Hindlimb muscle (tissue), 1 donor: ENCODE results near the gene SPTB. TPM values are rescaled to one million over a fixed set of nuclear protein-coding genes. Genes with fewer than 3 reads are reported as not detected.
"Not testable (repeated sequence)": the region's sequence is repeated elsewhere in the genome, so short reads cannot be mapped to it uniquely, and the experiment has no call there.

Experiments used
- DNase-seq: peaks from one replicate; pipeline ENCODE4 v3.0.0-alpha.2; 2013
- polyA plus RNA-seq: library from polyadenylated mRNA; unstranded; fragments of 120-200 nt; gene quantifications from one replicate; pipeline ENCODE4 v1.2.1, GENCODE V29; 2013; ENCODE audit not compliant: insufficient read length

Gene SPTB
- polyA plus RNA-seq: 215 TPM

DNA sequence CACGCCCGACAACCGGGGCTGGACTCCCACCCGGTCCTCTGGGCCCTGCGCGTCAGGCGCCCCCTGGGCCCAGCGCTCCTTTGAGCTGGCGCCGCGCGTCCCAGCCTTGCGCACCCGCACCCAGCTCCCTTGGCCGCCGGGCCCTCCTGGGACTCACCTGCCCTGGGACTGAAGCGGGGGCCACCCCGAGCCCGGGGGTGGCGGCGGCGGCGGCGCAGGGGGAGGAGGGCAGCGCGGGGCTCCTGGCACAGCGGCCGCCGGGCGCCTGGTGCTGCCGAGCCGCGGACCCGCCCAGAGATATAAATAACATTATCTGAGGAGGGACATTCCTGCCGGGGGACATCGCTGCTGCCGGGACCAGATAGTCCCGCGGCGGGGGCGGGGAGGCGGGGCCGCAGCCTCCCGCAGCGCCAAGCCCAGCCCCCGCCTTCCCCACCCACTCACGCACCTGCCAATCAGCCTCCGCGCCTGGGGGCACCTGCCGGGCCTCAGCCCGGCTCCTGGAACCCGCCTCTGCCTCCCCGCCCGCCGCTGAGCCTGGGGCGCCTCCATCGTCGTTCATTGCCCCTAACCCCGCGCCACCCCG, at the start of gene SPTB:
TSS of gene SPTB (minus strand) at position 273 of the 586 bp plus-strand sequence. CDS start 56,813 bp downstream, outside the sequence.
- peak; percentile 22 for DNase-seq

DNA sequence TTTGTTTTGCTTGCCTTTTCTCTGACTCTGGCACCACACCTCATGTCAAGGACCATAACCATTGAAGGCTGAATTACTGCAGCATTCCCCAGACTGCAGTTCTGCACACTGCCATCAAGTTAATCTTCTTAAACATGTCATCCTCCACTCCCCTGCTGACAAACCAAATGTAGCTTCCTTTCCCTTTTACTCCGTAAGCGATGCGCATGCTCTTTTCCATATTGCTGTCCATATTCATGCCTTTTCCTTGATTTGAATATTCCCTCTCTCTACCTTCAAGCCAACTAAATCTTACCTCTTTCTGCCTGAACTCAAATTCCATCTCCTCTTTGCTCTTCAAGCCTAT, 49.3 kb upstream of the SPTB start:
- no peak for DNase-seq

DNA sequence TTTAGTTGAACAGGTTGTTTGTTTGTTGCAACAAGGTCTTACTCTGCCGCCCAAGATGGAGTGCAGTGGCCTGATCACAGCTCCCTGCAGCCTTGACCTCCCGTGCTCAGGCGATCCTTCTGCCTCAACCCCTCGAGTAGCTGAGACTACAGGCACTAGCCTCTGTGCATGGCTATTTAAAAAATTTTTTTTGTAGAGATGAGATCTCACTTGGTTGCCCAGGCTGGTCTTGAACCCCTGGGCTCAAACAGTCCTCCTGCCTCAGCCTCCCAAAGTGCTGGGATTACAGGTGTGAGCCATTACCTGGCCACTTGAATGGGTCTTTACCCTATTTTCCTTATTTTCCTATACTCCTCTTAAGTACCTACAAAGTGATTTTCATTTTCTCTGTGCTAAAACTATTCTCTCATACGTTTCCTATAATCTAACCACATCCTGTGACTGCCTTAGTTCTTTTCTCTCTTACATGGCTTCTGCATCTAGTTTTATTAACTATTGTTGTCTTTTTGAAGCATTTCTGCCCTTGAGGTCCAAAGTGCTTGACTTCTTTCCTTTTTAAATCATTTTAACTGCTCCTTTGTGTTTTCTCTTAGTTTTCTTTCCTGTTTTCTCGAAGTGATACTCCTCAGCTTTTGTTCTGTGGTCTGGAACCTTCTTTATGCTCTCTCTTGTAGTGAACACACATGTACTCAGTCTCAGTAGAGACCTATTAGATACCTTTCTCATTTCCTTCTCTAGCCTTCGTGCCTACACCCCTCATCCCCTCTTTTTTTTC, 48.7 kb upstream of the SPTB start:
- no peak for DNase-seq

DNA sequence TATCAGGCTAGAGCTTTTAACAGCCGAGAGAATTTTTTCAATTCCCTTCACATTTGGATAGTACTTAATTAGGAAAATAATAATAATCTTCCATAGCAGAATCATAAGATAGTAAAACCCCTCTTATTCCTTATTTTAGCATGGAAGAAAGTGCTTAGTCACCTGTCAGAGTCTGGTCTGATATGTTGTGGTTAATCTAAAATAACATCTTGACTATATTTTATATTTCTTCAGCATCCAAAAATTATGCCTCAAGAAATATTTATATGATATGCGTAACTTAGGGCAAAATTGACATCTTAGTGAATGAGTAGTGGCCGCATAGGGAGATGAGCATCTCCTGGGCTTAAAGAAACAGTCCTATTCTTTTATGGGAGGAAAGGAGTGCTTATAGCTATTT, 47.3 kb upstream of the SPTB start:
- no peak for DNase-seq

DNA sequence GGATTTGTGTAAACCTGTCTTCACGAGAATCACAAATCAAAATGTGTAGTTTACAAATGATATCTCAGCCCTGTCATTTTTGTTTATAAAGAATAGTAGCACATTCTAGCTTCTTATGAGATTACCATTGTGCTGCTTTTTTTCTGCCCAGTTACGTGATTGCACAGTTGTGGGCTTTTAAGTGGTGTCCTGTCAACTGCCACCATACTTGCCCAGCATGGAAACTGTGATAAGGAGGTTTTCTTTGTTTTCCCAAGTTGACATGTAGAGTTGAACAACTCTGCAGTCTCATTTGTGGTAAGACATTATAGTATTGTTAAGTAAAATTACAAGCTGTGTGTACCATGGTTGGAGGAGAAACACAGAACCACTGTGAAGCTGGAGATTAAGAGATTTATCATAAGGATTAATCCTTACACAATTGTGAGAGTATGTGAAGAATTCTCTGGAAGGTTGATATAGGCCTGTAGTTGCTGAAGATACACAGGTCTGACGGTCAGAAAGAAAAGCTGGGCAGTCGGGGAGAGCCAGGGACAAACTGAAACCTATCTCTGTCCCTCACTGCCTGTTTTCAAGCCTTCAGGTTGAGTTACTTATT, 46.8 kb upstream of the SPTB start:
- no peak for DNase-seq

DNA sequence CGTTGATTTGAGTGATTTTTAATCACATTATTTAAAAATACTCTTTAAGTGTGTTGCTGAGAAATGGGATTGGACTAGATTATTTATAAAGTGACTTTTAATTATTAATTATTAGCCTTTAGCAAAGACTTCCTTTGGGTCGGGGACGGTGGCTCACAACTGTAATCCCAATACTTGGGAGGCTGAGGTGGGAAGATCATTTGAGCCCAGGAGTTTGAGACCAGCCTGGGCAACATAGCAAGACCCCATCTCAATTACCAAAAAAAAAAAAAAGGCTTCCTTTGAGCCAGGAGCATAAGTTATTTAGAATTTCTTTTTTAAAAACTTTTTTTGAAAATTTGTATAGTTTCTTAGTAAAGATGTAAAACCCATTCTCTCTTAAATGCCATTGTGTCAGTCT, 43.3 kb upstream of the SPTB start:
- no peak for DNase-seq

DNA sequence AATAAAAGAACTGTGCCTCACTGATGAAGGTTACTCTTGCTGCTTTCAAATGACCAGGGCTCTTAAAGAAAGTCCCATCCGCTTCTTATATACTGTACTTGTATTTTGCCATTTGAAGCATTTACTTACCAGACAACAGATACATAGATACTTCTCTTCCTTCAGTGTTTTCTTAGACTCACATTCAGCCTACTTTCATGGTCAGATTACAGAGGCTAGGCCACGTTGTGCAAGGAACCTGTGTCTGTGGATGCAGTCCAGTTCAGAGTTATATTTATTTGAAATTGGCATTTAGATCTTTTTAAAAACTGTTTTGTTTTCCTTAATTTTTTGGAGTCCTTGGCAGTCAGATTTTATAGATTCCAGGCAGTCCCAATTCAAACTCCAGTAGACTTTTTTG, 40.8 kb upstream of the SPTB start:
- DNase-seq: no peak

DNA sequence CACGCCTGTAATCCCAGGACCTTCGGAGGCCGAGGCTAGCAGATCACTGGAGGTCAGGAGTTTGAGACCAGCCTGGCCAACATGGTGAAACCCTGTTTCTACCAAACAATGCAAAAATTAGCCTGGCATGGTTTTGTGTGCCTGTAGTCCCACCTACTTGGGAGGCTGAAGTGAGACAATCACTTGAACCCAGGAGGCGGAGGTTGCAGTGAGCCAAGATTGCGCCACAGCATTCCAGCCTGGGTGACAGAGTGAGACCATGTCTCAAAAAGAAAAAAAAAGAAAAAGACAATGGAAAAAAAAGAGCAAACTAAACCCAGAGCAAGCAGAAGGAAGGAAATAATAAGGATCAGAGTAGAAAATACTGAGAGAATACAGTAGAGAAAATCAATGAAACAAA, 39.9 kb upstream of the SPTB start:
- no peak for DNase-seq

DNA sequence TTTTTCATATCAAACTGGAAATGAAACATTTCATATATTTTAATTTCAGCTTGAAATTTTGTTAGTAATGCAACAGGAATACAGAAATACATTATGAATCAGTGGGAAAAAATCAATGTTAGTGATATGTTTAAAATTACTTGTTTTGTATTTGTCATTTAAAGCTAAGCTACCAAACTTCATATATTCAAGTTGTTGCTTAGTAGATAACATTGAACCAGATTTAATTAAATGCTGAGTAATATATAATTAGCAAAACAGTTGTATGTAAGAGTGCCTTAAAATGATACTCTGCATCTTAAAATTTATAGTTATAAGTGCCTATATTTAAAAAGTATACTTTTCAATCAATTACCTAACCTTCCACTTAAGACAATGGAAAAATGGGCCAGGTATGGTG, 39.5 kb upstream of the SPTB start:
- DNase-seq: no peak

DNA sequence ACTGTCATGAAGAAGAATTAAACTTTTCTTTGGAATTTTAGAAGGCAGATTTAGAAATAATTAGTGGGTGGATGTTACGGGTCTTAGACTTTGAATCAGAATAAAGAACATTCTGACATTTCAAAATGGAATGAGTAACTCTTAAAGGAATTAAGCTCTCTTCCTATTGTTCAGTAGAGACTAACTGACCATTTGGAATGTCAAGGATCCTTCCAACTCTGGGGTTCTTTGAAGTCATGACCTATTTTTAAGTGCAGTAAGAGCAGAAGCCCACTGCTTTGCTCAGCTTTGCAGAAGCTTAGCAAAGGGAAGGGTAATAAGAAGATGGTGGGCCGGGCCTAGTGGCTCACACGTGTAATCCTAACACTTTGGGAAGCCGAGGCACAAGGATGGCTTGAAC, 38.5 kb upstream of the SPTB start:
- DNase-seq: no peak

DNA sequence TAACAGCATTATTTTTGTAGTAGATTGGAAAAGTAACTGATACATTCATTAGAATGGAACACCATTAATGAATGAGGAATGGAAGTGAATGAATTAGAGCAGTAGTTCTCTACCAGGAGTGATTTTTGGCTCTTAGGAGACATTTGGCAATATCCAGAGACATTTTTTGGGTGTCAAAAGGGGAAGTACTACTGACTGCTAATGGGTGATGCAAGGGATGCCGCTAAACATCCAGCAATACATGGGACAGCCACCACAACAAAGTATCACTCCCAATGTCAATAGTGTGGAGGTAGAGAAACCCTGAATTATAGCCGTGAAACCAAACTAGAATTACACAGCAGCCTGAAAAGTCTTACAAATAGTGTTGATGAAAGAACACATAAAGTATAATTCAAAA, 36.1 kb upstream of the SPTB start:
- DNase-seq: no peak

DNA sequence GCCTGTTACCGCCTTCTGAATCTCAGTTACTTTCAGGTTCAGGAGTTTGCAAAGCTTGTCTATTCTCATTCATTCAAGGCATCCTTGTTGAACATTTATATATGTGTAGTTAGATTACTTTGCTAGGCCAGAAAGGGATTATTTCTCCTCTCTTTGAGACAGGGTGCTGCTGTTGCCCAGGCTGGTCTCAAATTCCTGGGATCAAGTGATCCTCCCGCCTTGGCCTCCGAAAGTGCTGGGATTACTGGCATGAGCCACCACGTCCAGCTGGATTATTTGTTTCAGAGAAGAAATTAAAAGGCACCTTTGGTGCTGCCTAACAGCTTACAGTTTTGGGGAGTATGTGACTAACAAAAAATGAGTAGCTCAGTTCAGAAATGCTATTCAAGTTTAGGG, 35.3 kb upstream of the SPTB start:
- DNase-seq: no peak

DNA sequence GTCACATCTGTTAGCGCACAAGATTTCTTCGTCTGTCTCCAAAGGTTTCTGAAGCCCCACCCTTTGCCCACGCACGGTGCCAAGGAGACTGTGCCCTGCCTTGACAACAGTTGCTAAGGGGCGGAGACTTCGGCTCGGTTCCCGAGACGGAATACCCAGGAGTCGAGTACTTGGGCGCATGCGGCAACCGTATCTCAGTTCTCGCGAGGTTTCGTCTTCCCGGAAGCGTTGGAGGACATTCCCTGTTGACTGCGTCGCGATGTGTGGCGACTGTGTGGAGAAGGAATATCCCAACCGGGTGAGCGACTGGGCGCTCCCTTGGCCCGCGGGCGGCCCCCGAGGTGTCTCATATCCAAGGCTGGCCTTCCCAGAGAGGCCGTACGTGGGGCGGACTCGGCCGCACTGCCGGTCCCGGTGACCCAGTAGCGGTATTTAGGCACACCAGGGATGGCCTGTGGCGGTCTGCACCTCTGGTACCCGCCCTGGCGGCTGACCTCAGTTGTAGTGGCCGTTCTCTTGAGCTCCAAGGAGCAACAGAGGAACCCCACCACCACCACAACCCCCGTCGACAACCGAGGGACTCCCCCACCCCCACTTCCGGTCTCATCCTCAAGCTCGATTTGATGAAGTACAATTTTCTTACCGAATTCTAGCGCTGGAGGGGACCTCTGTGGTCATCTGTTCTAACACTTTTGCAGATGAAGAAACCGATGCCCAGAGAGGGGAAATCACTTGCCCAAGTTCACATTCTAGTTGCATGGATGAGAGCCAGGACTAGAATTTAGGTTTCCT, 34.7 kb upstream of the SPTB start, which contains the start of gene CHURC1:
TSS of gene CHURC1 (plus strand) at position 219 of the 792 bp plus-strand sequence. CDS start at position 260, 41 bp downstream.
- DNase-seq: peak; percentile 93

DNA sequence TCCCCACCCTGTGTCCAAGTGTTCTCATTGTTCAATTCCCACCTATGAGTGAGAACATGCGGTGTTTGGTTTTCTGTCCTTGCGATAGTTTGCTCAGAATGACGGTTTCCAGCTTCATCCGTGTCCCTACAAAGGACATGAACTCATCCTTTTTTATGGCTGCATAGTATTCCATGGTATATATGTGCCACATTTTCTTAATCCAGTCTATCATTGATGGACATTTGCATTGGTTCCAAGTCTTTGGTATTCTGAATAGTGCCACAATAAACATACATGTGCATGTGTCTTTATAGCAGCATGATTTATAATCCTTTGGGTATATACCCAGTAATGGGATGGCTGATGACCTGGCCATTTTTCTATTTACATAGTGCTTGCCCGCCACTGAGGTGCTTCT, 33.8 kb upstream of the SPTB start:
- not testable (repeated sequence) for DNase-seq

DNA sequence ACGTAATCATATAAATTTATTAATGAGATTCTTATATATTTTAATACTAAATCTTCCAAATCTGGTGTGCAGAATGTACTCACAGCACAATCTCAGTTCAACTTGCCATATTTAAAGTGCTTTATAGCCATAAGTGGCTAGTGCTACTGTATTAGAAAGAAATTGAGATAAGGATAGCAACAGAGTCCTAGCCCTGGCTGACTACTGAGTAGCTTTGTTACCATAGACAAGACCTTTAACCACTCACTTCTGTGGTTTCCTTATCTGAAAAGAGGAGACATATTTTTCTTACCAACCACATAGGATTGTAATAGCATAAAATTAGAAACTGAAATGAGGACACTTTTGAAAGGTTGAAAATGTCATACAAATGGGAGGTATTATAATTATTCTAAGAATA, 32.6 kb upstream of the SPTB start:
- no peak for DNase-seq

DNA sequence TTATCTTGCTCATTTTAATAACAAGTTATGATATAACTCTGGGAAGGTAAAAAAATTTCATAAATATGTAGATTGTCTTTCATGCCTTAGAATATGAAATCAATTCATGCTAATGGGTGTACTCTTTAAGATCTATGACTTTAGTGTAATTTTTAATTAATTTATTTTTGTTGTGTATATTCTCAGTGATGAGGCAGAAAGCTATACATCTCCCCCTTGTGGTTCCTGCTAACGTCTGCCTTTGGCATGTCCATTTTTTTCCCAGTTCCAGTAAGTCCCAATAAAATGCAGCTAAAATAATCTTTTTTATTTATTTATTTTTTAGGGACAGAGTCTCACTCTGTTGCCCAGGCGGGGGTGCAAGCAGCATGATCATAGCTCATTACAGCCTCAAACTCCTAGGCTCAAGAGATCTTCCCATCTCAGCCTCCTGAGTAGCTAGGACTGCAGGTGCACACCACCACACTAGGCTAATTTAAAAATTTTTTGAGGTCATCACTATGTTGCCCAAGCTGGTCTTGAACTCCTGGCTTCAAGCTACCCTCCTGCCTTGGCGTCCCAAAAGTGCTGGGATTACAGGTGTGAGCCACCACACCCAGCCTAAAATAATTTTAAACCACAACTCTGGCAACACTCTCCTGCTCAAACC, 31.3 kb upstream of the SPTB start:
- no peak for DNase-seq

DNA sequence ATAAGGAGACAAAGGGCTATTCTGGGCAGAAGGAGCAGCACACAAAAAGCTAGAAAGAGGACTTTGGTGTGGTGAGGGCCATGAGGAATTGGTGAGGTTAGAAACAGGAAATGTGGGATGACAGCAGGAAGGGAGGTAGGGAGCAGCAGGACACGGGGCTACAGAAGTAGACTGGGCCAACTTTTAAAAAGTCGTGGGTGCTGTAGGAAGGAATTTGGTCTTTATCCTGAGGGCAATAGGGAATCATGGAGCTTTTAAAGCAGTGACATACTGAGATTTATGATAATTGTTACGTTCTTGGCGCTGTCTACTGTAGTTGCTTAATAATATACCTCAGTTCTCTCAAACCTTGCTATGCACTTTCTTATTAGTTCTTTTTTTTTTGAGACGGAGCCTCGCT, 26.3 kb upstream of the SPTB start:
- DNase-seq: no peak

DNA sequence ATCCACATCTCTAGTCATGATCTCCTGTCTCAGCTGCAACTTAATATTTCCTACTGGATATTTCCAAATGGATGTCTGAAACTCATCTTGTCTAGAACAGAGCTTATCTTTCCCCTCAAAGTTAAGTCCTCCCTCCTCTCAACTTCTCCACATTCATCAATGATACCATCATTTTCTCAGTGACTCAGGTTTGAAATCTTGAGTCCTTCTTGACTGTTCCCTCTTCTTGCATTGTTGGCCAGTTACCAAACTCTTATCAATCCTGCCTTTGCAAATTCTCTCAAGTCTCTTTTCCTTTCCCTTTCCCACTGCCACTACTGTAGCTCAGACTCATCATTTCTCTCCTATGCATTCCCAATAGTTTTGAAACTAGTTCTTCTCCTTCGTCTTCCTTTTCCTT, 20.3 kb upstream of the SPTB start:
- no peak for DNase-seq

DNA sequence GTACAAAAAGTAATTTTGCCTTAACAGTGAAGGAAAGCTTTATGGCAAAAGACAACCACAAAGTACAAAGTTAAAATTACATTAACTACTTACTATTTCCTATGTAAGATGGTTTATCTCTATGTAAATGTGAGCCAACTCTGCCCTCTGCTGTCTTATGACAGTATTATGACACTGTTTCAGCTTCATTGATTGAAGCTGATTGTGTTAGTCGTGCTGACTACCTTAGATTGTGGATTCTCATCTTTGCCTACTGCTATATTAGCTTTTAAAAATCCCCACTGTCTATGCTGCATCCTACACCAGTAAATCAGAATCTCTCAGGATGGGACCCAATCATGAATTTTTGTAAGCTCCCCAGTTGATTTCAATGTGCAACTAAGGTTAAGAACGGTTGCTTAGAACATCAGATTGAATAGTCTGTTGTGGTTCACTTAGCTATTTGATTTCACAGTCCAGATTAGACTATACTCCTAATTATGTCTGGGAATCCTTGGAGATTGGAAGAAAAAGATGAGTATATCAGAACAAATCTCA, 12.2 kb upstream of the SPTB start:
- DNase-seq: peak; percentile 36

DNA sequence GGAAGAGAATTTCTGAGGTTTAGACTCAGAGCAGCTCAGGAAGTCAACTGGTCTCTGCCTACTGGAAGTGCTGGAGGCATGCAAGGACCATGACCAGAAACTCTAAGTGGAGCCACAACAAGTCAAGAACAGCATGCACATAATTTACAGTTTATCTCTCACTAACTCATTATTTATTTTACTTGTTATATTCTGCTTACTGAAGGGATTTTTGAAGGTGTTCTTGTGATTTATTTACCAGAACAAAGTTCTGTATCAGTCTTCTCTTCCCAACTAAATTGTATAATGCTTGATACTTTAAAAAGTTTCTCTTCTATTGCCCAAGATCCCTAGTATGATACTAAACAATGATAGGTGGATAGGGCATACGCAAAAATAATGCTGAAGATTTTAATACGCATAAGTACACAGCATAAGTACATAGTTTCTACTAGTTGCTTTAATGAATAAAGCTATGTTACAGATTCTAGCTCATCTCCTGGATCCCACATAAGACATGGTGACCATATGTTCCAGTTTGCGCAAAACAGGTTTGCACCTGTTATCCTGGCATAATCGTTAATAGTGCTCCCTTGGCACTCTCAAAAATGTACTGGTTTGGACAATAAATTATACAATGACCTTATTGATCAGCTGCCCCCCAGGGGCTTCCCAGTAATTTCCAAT, 11.6 kb upstream of the SPTB start:
- DNase-seq: no peak

DNA sequence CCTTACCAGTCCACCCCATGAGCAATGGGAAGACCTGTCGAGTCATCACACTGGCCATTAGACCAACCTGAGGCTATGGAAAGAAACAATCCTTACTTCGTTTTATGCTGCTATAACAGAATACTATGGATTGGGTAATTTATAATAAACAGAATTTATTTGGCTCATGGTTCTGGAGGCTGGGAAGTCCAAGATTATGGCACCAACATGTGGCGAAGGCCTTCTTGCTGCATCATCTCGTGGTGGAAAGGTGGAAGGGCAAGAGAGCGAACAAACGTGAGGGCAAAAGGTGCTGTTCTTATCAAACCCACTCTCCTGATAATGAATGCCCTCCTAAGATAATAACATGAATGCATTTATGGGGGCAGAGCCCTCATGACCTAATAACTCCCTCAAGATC, 9.6 kb upstream of the SPTB start:
- no peak for DNase-seq

DNA sequence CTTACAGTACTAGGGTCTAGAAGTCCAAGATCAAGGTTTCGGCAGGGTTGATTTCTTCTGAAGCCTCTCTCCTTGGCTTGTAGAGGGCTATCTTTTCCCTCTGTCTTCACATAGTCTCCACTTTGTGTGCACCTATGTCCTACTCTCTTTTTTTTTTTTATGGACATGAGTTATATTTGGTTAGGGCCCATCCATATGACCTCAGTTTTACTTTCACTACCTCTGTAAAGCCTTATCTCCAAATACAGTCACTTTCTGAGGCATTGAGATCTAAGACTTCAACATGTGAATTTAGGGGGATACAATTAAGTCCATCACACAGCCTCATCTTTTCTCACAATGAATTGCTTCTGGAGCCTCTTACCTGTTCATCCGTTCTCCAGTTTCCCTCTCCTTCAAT, 5.9 kb upstream of the SPTB start:
- DNase-seq: no peak
